Middle frontal gyrus (tissue), 1 donor: ENCODE results near the gene PPP3CA.

Experiments used
- DNase-seq: peaks from one replicate; pipeline ENCODE4 v3.0.0-alpha.2; 2015; ENCODE audit warnings: low spot score; ENCODE audit errors: extremely low spot score

PPP3CA gene

DNA sequence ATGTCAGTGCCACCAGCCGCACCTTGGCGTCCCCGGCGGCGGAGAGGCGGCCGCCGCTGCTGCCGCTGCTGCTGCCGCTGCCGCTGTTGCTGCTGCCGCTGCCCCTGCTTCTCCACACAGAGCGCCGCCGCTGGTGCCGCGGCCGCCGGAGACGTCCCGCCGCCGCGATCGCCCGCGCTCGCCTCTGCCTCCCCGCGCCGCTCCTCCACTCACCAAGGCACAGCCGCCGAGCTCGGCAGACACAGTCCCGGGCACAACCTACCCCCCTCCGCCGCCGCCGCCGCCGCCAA is at the start of gene PPP3CA:
TSS of gene PPP3CA (minus strand) at position 260 of the 290 bp plus-strand sequence.
- DNase-seq: no peak

- DNase-seq: no peak
Observed at GRCh38 chr4:101393256-101393655, 45.9 kb upstream of the PPP3CA start.

- DNase-seq: no peak
Observed at GRCh38 chr4:101370663-101371210, 23.4 kb upstream of the PPP3CA start.

GRCh38 chr4:101367201-101367600 is 19.9 kb upstream of the PPP3CA start:
- DNase-seq: no peak

DNA sequence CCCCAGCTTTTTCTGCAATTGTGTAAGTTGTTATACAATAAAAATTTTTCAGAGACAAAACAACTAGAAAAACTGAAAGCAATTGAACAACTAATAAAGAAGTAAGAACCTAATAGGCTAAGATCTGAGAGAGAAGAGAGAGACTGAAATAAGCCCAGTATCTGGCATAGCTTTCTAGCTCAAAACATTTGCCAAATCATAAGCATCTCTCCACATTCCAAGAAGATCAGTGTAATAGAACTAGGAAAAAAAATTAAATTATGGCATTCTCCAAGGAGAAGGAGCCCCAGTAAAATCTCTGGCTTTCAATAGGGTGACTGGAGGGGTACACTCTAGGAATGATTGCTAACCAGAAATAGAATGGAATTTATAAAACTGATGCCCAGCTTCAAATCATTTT is 19.0 kb upstream of the PPP3CA start:
- DNase-seq: no peak

- no peak for DNase-seq
Observed at GRCh38 chr4:101357751-101358150, 10.4 kb upstream of the PPP3CA start.

DNA sequence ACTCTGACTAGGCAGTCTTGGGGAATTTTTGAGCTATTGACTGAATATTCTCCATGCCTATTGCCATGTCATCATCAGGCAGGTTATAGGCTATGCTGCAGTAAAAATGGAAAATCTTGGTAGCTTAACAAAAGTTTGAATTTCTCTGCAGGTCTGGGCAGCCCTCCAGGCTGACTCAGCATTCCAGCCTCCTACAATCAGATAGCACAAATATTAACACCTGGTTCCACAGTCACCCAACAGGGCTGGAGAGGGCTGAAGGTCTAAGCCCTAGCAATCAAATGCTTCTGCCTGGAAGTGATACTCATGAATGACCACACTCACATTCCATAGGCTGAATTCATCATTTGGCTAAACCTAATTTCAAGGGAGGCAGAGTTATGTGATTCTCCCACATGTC is 9.6 kb upstream of the PPP3CA start:
- no peak for DNase-seq

DNA sequence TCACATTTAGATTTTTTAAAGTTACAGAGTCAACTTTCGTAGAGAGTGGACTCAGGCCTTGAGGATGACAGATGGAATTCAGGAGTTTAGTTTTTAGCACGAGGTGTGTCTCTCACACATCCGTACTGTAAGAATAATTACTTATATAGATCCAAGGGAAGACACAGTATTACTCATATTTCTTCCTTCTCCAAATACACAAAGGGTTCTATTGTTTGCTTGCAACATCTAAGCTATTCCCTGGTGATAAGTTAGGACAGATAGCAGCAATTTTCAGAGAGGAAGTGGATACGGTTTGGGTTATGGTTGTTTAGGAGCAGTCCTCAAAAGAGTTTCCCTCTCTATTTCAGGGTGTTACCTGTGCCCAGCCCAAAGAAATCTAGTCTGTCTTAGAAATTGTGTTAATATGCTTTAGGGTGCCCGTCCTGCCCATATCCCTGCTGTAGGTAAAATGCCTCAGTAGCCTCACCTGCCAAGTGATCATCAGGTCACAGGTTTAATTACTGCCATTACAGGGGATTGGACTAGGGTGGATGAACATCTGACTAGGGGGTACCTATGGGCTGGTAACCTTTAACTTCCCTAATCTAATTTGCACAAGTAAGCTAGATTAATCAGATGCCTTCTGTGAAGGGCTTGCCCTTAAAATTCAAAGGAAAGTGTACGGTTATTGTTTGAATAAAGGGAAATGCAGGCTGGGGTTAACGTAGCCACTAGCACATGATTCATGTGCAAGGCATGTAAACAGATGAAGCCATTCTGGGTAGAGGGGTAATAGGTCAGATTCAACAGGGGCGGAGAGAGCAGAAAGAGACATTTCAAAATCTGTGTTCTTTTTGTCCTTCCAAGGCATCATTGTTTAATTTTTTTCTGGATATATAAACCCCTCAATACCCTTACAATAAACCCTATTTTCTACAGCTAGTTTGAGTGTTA is 8.7 kb upstream of the PPP3CA start:
- no peak for DNase-seq

GRCh38 chr4:101355246-101355645 is 7.9 kb upstream of the PPP3CA start:
- no peak for DNase-seq

DNA sequence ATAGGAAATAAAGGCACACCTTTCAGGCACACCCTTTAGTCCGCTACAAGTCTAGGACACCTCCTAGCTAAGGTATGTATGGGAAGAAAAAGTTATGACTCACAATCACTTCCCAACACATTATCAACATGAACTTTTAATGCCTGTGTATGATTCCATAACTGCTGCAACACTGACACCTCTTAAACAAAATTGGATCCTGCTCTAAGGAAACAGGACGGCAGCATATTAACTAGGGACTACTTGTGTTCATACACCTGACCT is 2.4 kb upstream of the PPP3CA start:
- DNase-seq: no peak

DNA sequence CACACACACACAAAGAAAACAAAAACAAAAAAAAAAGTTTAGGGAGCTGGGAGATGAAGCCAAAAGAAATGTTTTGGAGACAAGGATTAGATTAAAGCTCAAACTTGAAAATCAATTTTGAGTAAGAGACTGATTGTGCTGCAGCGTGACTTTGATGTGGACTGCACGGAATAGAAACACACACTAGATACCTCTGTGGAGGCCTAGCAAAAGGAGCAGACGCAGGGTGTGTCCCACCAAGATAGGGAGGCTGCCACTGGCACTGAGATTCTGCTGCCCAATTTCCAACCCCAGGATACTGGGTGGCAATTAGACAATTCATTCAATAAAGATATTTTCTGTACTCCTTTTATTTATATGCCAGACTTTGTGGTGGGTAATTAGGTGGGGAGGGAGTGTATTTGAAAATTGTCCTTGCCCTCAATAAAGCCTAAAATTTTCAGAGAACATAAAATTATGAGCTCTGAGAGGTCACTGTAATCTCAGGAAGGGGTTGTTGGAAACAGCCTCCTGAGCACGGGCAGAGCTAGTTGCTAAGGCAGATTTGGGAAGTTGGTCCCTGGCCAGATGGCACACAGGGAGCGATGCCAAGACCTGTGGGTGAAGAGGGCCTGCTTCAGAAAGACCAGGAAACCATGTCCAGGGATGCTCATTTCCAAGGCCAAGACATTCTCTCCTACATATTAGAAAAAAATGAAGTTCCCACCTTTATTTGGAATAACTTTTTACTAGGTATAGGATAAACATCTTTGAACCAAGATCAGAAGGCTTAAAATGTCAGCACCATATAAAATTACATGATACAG is 1.9 kb upstream of the PPP3CA start:
- no peak for DNase-seq

DNA sequence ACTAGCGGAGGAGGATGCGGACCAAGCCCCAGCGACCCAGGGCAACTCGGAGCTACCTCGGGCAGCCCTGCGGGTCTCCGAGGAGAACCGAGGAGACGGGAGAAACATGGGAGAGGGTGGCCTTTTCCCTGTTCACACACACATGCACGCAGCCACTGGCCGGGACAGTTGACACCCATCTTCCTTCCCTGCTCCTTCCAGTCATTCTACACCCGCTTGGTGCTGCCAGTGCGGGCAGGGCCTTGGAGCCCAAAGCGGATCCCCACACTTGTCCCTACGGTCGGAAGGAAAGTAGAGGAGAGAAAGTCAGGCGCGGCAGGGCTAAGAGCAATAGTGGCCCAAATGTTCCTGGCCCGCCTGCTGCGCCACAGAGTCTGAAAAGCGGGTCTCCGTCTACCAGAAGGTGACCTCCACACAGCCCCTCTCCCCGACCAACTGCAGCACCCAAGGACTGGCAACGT is 1.1 kb upstream of the PPP3CA start:
- DNase-seq: no peak

GRCh38 chr4:101347557-101348366 is 436 bp upstream of the PPP3CA start:
- DNase-seq: peak; percentile 91

DNA sequence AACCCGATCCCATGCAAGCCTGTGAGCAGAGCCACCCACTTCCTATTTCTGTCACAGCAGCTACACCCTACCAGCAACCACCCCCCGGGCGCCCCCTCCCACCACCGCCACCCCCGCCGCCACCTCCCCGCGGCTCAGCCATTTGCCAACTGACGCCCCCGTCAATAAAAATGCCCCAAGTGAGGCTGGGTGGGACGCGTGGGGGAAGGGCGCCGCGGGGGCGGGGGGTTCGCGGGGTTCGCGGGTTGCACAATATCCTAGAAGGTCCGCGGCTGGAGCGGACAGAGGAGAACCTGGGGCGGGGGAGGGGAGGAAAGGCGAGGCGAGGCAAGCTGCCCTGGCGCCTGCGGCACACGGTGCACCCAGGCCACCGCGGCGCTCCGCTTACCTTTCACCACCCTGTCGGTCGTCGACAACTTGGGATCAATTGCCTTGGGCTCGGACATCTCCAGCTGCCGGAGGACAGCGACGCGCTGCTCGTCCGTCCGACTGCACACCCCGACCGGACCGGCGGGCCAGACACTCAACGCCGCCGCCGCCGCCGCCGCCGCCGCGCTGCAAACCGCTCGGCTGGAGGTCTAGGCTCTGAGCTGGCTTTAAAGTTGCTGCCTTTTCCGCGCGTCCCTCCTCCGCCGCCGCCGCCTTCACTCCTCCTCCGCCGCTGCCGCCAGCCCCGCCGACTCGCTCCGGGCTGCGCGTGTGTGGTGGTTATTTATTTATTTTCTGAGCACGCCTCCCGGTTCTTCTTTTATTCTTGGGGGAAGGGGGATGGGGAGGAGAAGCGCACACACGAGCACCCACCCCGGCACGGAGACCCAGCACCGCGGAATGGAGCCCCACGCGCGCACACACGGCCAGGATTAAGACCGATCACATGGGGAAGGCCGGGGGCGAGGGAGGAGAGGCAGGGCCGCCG is 717 bp downstream of the PPP3CA start:
- no peak for DNase-seq

- no peak for DNase-seq
Observed at GRCh38 chr4:101345596-101346350, 1.6 kb downstream of the PPP3CA start.

- DNase-seq: no peak
Observed at GRCh38 chr4:101345271-101345595, 2.1 kb downstream of the PPP3CA start.

- DNase-seq: no peak
Observed at GRCh38 chr4:101339332-101339731, 8.0 kb downstream of the PPP3CA start.

DNA sequence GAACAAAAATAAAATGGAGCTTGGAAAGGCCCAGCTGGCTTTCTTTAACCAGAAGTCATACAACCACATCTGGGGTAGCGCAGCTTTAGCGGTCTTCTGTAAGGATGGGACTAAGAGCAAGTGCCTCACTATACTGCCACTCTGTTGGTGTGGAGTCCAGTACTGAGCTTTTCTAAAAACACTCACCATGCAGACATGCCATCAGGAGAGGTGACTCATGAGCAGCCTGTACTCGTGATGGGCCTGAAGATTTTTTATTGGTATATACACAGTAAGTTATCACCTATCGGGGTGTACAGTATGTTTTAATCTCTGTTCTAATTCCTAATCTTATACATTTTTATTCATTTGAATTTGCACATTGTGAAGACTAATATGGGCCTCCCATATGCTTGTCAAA is 9.6 kb downstream of the PPP3CA start:
- no peak for DNase-seq

DNA sequence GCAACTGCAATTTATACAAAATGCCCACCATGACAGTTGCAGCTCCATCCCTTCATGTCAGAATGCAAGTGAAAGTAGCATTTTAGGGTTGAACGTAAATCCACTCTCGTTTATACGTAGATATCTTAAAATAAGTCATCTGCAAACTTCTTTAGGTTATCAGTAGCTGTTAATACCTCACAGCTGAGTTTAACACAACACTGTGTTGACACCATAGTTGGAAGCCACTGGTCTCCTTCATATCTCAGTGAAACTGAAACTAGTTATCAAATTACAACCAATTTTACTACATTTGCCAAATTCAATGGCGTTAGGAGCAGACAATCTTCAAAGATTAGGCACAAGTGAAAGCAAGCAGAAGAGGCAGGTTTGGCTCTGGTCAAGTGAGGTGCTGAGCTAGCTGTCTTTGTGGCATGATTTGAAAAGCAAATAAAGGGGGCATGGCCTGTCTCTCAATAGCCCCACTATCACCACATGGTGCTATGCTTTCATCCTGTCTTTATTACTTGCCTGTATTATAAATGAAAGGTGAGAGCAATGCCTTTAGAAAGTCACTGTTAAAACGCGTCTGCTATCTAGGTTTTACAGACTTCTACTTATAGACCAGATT is 12.3 kb downstream of the PPP3CA start:
- no peak for DNase-seq

DNA sequence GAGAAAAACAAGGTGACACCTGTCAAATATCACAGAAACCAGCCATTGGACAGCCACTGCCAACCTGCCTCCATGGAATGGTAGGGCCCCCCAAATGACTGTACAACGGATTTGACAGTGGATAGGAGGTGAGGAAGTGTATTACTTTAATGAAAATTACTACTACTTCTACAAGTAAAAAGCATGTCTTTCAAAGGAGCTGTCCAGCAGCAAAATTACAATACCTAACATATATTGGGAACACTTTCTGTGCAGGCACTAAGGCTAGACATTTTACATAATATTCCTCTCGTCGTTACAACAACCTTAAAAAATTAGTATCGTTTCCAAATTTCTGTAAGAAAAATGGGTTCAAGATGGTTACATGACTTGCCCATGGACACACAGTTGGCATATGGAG is 14.9 kb downstream of the PPP3CA start:
- no peak for DNase-seq
